HG03378 (cell line): ENCODE measurements around the gene MYO15A.

Source experiments
- ATAC-seq: cut with Tn5 transposase; IDR thresholded peaks from one replicate; pipeline ENCODE4 v1.9.1; 2021; ENCODE audit warnings: mild to moderate bottlenecking, moderate library complexity; ENCODE audit not compliant: unreplicated experiment

Gene MYO15A

DNA sequence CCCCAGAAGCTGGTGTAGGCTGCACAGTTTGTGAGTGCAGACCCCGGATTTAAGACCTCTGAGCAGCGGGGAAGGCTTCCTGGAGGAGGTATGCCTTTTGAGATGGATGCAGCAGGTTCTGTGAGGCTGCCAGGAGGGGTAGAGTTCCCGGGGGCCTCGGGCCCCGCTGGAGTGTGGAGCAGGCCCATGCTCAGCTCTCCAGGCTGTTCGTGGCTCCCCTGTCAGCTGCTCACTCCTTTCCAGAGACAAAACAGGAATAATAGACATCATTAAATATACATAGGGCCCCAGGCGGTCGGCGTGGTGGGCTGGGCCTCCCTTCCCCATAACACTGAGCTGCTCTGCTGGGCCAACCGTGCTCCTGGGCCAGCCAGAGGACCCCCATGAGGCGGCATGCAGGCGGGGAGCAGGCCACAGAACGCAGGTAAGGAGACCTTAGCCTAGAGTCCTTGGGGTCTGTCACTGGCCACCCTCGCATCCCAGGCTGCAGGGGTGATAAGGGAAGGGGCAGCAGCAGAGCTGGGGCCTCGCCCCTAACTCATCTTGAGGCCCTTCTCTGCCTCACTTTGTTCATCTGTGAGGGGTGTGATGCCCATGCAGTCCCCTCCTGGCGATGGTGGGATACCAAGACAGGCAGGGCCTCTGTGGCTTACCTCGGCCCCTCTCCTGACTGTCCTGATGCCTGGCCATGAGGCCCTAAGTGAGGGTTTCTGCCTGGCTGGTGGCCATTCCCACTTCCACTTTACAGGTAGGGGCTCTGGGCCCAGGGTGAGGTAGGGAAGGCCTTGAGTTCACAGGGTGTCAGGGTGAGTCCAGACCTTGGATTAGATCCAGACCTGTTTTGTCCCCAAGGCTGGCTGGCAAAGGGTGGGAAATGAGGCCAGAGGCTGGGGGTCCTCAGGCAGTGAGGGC is at the start of gene MYO15A:
MYO15A (plus strand) TSS at position 356 of the 912 bp plus-strand sequence. CDS start 10,045 bp downstream, outside the sequence.
- ATAC-seq = no peak

- ATAC-seq = no peak
Measured at GRCh38 chr17:18059283-18059682, 49.3 kb upstream of the MYO15A start.

GRCh38 chr17:18064053-18064452 is 44.5 kb upstream of the MYO15A start:
- no peak for ATAC-seq

DNA sequence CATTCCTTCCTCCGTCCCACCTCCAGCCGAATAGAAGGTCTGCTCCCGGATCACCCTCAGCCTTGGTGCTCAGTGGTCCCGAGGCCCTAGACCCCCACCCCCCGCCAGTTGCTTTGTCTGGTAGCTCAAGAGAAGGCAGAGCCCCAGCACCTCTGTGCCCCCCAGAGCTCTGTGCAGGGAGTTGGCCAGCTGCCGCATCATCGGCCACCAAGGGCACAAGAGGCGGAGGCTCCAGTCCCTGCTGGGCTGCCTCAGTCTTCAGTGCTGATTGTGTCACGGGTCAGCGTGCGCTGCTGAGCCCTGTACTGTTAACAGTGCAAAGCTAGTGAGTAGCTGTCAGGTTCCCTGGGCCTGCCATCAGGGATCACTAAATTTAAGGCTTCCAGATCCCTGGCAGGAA is 43.0 kb upstream of the MYO15A start:
- no peak for ATAC-seq

DNA sequence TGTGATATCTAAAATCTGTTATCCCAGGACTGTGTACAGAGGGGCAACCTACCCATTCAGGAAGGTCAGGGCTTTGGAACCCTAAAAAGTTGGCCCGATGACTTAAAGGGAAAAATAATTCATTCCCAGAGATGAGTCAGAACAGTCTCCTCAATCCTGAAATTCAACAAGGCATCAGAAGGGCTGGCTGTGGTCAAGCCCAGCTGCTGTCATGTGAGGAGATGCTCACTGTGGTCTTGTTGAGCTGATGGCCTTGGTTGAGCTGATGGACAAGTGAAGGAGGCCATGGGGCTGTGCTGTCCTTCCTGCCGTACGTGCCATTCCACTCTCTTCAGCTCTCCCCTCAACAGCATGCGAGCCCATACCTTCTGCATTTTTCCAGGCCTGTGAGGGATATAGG is 41.7 kb upstream of the MYO15A start:
- no peak for ATAC-seq

DNA sequence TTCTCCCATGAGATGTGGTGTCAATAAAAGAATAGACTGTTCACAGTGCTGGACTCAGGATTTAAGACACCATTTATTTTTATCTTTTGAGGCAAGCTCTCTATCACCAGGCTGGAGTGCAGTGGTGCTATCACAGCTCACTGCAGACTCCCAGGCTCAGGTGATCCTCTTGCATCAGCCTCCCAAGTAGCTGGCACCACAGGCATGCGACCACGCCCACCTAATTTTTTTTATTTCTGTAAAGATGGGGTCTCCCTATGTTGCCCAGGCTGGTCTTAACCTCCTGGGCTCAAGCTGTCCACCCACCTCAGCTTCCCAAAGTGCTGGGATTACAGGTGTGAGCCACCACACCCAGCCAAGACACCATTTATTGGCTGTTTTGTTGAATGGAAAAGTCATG is 39.5 kb upstream of the MYO15A start:
- no peak for ATAC-seq

DNA sequence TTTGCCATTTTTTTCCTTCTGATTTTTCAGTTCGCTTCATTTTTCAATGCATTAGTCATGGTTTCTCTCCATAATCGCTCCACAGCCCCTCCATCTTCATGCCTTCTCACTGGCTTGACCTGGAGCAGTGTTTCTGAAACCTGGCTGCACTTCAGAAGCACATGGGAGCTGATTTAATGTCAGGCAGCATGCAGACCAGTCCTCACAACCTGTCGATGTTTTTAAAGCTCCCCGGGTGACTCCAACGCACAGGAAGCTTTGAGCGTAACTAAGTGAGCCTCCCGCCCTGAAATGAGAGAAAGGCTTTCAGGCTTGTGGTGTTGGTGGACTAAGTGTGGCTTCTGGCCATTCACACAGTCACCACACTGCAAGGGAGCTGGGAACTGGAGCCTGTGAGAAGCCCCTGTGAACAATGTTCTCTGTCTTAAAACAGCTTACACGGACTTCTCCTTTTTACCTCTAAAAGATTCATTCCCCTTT is 37.7 kb upstream of the MYO15A start:
- ATAC-seq = no peak

DNA sequence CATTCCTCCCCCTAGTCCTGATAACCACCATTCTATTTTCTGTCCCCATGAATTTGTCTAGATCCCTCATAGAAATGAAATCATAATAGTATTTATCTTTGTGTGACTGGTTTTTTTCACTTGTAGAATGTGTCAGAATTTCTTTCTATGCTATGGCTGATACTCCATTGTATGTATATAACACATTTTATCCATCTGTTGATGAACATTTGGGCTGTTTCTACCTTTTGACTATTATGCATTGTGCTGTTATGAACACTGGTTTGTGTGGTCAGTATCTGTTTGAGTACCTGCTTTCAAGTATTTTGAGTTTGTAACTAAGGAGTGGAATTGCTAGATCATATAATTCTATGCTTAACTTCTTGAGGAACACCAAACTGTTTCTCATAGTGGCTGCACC is 36.8 kb upstream of the MYO15A start:
- no peak for ATAC-seq

- ATAC-seq = no peak
Measured at GRCh38 chr17:18074566-18075272, 33.8 kb upstream of the MYO15A start.

GRCh38 chr17:18076936-18077335 is 31.6 kb upstream of the MYO15A start:
- ATAC-seq = no peak

GRCh38 chr17:18079543-18079942 is 29.0 kb upstream of the MYO15A start:
- ATAC-seq = no peak

GRCh38 chr17:18084256-18084655 is 24.3 kb upstream of the MYO15A start:
- no peak for ATAC-seq

DNA sequence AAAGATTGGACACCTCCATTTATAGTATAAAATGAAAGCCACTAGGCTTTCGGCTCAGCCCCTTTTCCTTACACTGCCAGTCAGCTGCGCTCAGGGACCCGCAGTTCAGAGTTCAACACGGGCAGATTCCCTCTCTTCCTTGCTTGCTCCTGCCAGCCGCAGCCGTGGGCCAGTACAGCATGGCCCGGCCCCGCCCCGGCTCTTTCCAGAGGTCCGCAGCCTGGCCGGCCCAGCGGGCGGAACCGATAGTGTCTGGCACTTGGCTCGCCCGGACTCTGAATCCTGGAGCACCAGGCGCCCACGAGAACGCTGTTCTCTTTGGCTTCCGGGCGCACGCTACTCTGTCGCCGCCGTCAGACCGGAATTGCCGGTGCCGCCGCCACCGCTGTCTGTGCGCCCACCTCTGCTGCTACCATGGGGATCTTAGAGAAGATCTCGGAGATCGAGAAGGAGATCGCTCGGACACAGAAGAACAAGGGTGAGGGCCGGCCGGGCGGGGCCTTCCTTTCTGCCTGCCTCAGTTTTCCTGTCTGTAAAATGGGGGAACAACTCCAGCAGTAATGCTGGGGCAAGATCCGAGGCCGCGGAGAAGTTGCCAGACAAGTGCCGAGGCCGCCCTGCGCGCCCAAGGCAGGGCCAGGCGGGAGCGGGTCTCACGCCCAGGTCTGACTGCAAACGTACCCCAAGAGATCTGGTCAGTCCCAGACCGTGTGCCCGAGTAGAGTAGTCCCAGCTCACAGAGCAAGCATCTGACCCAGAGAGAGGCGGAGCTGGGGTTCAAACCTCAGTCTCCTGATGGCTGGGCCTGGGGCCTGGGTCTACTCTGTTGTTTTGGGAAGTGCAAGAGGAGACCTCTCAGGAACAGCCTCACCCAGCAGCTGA is 20.7 kb upstream of the MYO15A start, which contains the start of gene DRG2:
DRG2 (plus strand) TSS at position 339 of the 882 bp plus-strand sequence; CDS start at position 415, 76 bp downstream.
- ATAC-seq = peak; percentile 76

GRCh38 chr17:18089613-18090012 is 18.9 kb upstream of the MYO15A start:
- no peak for ATAC-seq

GRCh38 chr17:18093616-18094408 is 14.7 kb upstream of the MYO15A start:
- ATAC-seq = no peak

DNA sequence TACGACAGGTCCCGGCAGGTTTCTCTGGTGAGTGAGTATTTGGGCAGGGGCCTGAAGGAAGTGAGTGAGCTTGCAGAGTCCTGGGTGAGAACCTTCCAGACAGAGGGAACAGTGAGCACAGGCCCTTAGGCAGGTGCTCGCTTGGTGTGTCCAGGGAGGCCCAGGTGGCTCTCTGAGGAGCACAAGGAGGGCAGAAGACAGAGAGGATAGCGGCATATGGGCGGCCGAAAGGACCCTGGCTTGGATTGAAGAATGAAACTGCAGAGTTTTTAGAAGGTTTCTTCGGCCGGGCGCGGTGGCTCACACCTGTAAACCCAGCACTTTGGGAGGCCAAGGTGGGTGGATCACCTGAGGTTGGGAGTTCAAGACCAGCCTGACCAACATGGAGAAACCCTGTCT is 14.1 kb upstream of the MYO15A start:
- ATAC-seq = no peak

DNA sequence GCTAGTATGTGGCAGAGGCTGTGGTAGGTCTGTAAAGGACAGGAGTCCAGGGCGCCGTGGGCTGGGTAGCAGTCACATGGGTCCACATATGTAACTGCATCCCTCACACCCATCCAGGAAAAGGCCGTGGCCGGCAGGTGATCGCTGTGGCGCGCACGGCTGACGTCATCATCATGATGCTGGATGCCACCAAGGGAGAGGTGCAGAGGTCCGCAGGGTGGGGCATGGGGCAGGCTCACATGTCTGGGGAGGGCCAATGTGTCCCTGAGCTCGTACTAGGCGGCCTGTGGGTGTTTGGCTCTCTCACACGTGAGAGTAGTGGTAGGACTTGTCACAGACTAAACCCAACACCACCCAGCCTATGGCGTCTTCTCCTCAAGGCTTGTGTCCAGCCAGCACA is 9.0 kb upstream of the MYO15A start:
- ATAC-seq = no peak

DNA sequence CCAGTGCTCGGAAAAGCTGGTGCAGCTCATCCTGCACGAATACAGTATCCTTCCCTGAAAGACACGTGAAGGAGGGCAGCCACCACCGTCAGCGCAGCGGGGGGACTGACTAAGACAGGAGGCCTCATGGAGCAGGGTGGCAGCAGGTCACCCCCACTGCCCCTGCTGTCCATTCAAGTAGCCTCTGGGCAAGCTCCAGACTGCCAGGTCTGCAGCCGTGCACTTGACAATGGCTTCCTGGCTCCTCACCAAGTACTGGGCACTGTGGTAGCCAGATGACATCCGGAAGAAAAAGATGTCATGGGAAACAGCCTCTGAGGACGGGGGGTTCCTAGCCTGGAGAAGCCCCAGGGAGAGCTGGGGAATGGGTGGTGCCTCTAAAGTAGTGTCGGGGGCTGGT is 7.9 kb upstream of the MYO15A start:
- ATAC-seq = no peak

- ATAC-seq = no peak
Measured at GRCh38 chr17:18101828-18102227, 6.7 kb upstream of the MYO15A start.

- no peak for ATAC-seq
Measured at GRCh38 chr17:18102640-18103039, 5.9 kb upstream of the MYO15A start.
